Liver (tissue), 9 donors: ENCODE data around the gene RUFY1. TPM values are rescaled to one million over a fixed set of nuclear protein-coding genes. Genes with fewer than 3 reads are reported as not detected.

Experiments
- DNase-seq: peaks from one replicate; pipeline ENCODE4 v3.0.0-alpha.2; 2017; ENCODE audit warnings: low spot score
- H3K27ac ChIP-seq, 2 donors: one replicate each; pipeline ENCODE4 v1.7.0; 2013; ENCODE audit warnings: inconsistent platforms in 2 of 2, low read length in 2 of 2, control low read depth in 1 of 2, low read depth in 1 of 2, mild to moderate bottlenecking in 1 of 2
- H3K27me3 ChIP-seq, 4 donors: one replicate each; pipeline versions ENCODE4 v1.6.1 to v1.7.0; 2013; ENCODE audit warnings: low read length in 3 of 4, inconsistent platforms in 1 of 4, mild to moderate bottlenecking in 1 of 4, moderate library complexity in 1 of 4; ENCODE audit not compliant: control insufficient read depth in 4 of 4, insufficient read depth in 4 of 4
- H3K36me3 ChIP-seq, 4 donors: one replicate each; pipeline versions ENCODE4 v1.6.1 to v1.7.0; 2013; ENCODE audit warnings: low read length in 3 of 4, mild to moderate bottlenecking in 3 of 4, low read depth in 1 of 4, moderate library complexity in 1 of 4; ENCODE audit not compliant: control insufficient read depth in 4 of 4, insufficient read depth in 3 of 4
- H3K4me1 ChIP-seq, 4 donors: one replicate each; pipeline versions ENCODE4 v1.6.1 to v1.7.0; 2013; ENCODE audit warnings: low read length in 3 of 4, mild to moderate bottlenecking in 3 of 4, moderate library complexity in 1 of 4; ENCODE audit not compliant: control insufficient read depth in 4 of 4, insufficient read depth in 4 of 4
- H3K4me3 ChIP-seq, 3 donors: one replicate each; pipeline versions ENCODE4 v1.6.1 to v1.7.0; 2013; ENCODE audit warnings: low read length in 3 of 3, control low read depth in 1 of 3, low read depth in 1 of 3, mild to moderate bottlenecking in 1 of 3
- H3K9ac ChIP-seq, 2 donors: one replicate each; pipeline ENCODE4 v1.7.0; 2013; ENCODE audit warnings: low read length in 2 of 2, mild to moderate bottlenecking in 2 of 2, moderate library complexity in 2 of 2, control low read depth in 1 of 2, low read depth in 1 of 2
- H3K9me3 ChIP-seq, 4 donors: one replicate each; pipeline versions ENCODE4 v1.6.1 to v1.7.0; 2013; ENCODE audit warnings: low read length in 3 of 4; ENCODE audit not compliant: control insufficient read depth in 4 of 4
- ATF3 ChIP-seq: IDR thresholded peaks from 2 replicates; pipeline ENCODE4 v1.6.1; 2016; ENCODE audit warnings: antibody characterized with exemption
- CTCF ChIP-seq: fragments of 150-350 bp; IDR thresholded peaks from 2 replicates; pipeline ENCODE4 v1.5.1; 2017; ENCODE audit warnings: improper control_type of control experiment, low read depth, low read length; ENCODE audit not compliant: missing input control
- EGR1 ChIP-seq, 2 donors: IDR thresholded peaks; 2 replicates each; pipeline ENCODE4 v1.6.1; 2016 to 2018; ENCODE audit warnings: antibody characterized with exemption in 2 of 2, low read depth in 2 of 2
- FOXA1 ChIP-seq: IDR thresholded peaks from 2 replicates; pipeline ENCODE4 v1.6.1; 2016; ENCODE audit warnings: antibody characterized with exemption
- FOXA2 ChIP-seq: IDR thresholded peaks from 2 replicates; pipeline ENCODE4 v1.6.1; 2016; ENCODE audit warnings: antibody characterized with exemption
- GABPA ChIP-seq, 2 donors: IDR thresholded peaks in 1 of 2; conservative IDR thresholded peaks in 1 of 2; 2 replicates each; pipeline ENCODE4 v1.6.1; 2016; ENCODE audit warnings: antibody characterized with exemption in 2 of 2, mild to moderate bottlenecking in 1 of 2, moderate library complexity in 1 of 2
- HNF4A ChIP-seq, 2 donors: conservative IDR thresholded peaks; 2 replicates each; pipeline ENCODE4 v1.6.1; 2016; ENCODE audit warnings: antibody characterized with exemption in 2 of 2, mild to moderate bottlenecking in 2 of 2
- HNF4G ChIP-seq: IDR thresholded peaks from 2 replicates; pipeline ENCODE4 v1.6.1; 2016; ENCODE audit warnings: antibody characterized with exemption
- JUND ChIP-seq, 2 donors: IDR thresholded peaks; 2 replicates each; pipeline ENCODE4 v1.6.1; 2016; ENCODE audit warnings: antibody characterized with exemption in 2 of 2
- NR2F2 ChIP-seq: IDR thresholded peaks from 2 replicates; pipeline ENCODE4 v1.6.1; 2016; ENCODE audit warnings: antibody characterized with exemption
- RAD21 ChIP-seq, 2 donors: IDR thresholded peaks; 2 replicates each; pipeline ENCODE4 v1.6.1; 2016; ENCODE audit warnings: antibody characterized with exemption in 2 of 2, mild to moderate bottlenecking in 2 of 2
- REST ChIP-seq: IDR thresholded peaks from 2 replicates; pipeline ENCODE4 v1.6.1; 2016; ENCODE audit warnings: antibody characterized with exemption, mild to moderate bottlenecking
- RXRA ChIP-seq, 2 donors: IDR thresholded peaks; 2 replicates each; pipeline ENCODE4 v1.6.1; 2017 to 2018; ENCODE audit warnings: antibody characterized with exemption in 2 of 2, mild to moderate bottlenecking in 1 of 2
- SP1 ChIP-seq: IDR thresholded peaks from 2 replicates; pipeline ENCODE4 v1.6.1; 2018; ENCODE audit warnings: antibody characterized with exemption, mild to moderate bottlenecking
- TAF1 ChIP-seq: conservative IDR thresholded peaks from 2 replicates; pipeline ENCODE4 v1.6.1; 2016; ENCODE audit warnings: antibody characterized with exemption, mild to moderate bottlenecking
- YY1 ChIP-seq: IDR thresholded peaks from 2 replicates; pipeline ENCODE4 v1.6.1; 2016; ENCODE audit warnings: antibody characterized with exemption, mild to moderate bottlenecking
- WGBS: extraction: QIAGEN DNeasy Blood & Tissue Kit; methylation state at CpG from one replicate; pipeline ENCODE4 v1.1.7; 2013; 5-methylcytosine and 5-hydroxymethylcytosine counted together
- polyA plus RNA-seq, 2 donors: library from polyadenylated mRNA; stranded (reverse) in 1 of 2; unstranded in 1 of 2; fragments of 200-250 nt in 1 of 2; fragments of >200 nt in 1 of 2; fragmentation: Nextera tagmentation in 1 of 2; extraction: Ambion mirVana in 1 of 2; gene quantifications; one replicate each; pipeline versions ENCODE4 v1.2.1 to v1.2.3, GENCODE V29; 2013 to 2015
- total RNA-seq, 2 donors: library from RNA; depleted of rRNA; stranded (reverse); fragments of >200 nt; gene quantifications; one replicate each; pipeline ENCODE4 v1.2.3, GENCODE V29; 2014
- TF ChIP-seq, protein P1 (sequence below): IDR thresholded peaks from 2 replicates; pipeline ENCODE4 v1.6.1; 2016; ENCODE audit warnings: antibody characterized with exemption
- TF ChIP-seq, protein P2 (sequence below): IDR thresholded peaks from 2 replicates; pipeline ENCODE4 v1.6.1; 2016; ENCODE audit warnings: antibody characterized with exemption
- donor health status: healthy.
- donor health status: healthy.
- donor health status: healthy.
- donor health status: healthy.
- donor health status: healthy.

The RUFY1 gene
- total and polyA plus RNA-seq, 4 donors: 11.6 to 25.2 (median 18.3) TPM

GRCh38 chr5:179623003-179623905 is 72.9 kb downstream of the RUFY1 start, which contains the start of gene HNRNPH1:
TSS of gene HNRNPH1 (minus strand) at chr5:179623671. CDS start at chr5:179623133, 538 bp downstream.
- peak; percentile 98 for DNase-seq
- Histone ChIP-seq H3K9ac (peak within 1 kb of the TSS; percentile 94 to 95), H3K36me3 (peaks cover 4 to 27% (median 27%) of the 10 kb centered on the region in 4 donors), H3K27me3 (no peaks in the 10 kb centered on the region), H3K9me3 (no peaks in the 10 kb centered on the region), H3K4me3 (peak within 1 kb of the TSS; percentile 86 to 97 (median 97)), H3K27ac (peak within 1 kb of the TSS; percentile 98), H3K4me1 (peaks cover 0 to 44% (median 43%) of the 10 kb centered on the region in 4 donors)
- under 1% methylated on average over 92 of the region's 92 CpGs for WGBS
- TF ChIP-seq HNF4A (conservative IDR thresholded peaks at IDR 0.05) (peak; percentile 65 to 76), REST (peak; percentile 95), JUND (IDR thresholded peaks at IDR 0.05) (no peak), SP1 (peak; percentile 75), FOXA2 (no peak), NR2F2 (peak; percentile 19), TAF1 (peak; percentile 98), FOXA1 (peak; percentile 45), HNF4G (no peak), YY1 (peak; percentile 88), ATF3 (peak; percentile 66), RAD21 (IDR thresholded peaks at IDR 0.05) (peak in 1 of 2 donors; percentile 10), CTCF (peak; percentile 2), EGR1 (IDR thresholded peaks at IDR 0.05; ENCODE audit: low read depth in 2 of 2) (no peak), RXRA (IDR thresholded peaks at IDR 0.05) (peak in 1 of 2 donors; percentile 61), GABPA (IDR thresholded peaks at IDR 0.05 in 1 of 2, conservative IDR thresholded peaks at IDR 0.05 in 1 of 2) (peak in 1 of 2 donors; percentile 52)
- TF ChIP-seq, protein P1, sequence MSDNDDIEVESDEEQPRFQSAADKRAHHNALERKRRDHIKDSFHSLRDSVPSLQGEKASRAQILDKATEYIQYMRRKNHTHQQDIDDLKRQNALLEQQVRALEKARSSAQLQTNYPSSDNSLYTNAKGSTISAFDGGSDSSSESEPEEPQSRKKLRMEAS: peak; percentile 64
- TF ChIP-seq, protein P2, sequence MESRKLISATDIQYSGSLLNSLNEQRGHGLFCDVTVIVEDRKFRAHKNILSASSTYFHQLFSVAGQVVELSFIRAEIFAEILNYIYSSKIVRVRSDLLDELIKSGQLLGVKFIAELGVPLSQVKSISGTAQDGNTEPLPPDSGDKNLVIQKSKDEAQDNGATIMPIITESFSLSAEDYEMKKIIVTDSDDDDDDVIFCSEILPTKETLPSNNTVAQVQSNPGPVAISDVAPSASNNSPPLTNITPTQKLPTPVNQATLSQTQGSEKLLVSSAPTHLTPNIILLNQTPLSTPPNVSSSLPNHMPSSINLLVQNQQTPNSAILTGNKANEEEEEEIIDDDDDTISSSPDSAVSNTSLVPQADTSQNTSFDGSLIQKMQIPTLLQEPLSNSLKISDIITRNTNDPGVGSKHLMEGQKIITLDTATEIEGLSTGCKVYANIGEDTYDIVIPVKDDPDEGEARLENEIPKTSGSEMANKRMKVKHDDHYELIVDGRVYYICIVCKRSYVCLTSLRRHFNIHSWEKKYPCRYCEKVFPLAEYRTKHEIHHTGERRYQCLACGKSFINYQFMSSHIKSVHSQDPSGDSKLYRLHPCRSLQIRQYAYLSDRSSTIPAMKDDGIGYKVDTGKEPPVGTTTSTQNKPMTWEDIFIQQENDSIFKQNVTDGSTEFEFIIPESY: peak; percentile 88
